ENCODE results near the gene CLEC20A. TPM values are rescaled to one million over a fixed set of nuclear protein-coding genes. Genes with fewer than 3 reads are reported as not detected.

CLEC20A gene
- total RNA-seq, 1 donor: not detected

- TF ChIP-seq, protein P1, sequence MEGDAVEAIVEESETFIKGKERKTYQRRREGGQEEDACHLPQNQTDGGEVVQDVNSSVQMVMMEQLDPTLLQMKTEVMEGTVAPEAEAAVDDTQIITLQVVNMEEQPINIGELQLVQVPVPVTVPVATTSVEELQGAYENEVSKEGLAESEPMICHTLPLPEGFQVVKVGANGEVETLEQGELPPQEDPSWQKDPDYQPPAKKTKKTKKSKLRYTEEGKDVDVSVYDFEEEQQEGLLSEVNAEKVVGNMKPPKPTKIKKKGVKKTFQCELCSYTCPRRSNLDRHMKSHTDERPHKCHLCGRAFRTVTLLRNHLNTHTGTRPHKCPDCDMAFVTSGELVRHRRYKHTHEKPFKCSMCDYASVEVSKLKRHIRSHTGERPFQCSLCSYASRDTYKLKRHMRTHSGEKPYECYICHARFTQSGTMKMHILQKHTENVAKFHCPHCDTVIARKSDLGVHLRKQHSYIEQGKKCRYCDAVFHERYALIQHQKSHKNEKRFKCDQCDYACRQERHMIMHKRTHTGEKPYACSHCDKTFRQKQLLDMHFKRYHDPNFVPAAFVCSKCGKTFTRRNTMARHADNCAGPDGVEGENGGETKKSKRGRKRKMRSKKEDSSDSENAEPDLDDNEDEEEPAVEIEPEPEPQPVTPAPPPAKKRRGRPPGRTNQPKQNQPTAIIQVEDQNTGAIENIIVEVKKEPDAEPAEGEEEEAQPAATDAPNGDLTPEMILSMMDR (IDR thresholded peaks at IDR 0.05; ENCODE audit: insufficient read depth, low read length): no peak
Observed at GRCh38 chr1:178520803-178521202, 24.0 kb upstream of the CLEC20A start.

DNA sequence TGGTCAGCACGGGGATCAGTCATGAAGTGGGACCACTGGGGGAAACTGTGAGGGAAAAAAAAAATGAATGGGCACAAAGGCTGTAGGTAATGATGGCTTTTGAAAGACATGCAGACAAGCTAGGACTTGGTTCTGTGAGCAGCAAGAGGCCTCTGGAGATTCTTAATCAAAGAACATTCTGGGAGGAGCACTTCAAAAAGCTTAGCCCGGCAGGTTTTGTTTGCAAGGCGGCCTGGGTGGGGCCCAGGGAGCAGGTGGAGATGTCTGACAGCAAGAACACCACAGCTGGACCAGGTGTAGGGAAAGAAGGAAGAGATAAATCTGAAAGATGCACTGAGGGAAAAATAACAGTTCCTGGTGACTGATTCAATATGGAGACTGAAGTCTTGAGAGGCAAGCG is 22.1 kb upstream of the CLEC20A start:
- TF ChIP-seq, protein P1 (IDR thresholded peaks at IDR 0.05; ENCODE audit: insufficient read depth, low read length): no peak
- H3K4me3 ChIP-seq (ENCODE audit: low read depth, low read length): no peak overlapping the region
- no peak for DNase-seq (ENCODE audit: low read depth)

More at GRCh38 chr1:178520803-178521202, 24.0 kb upstream of the CLEC20A start:
- no peak for DNase-seq (ENCODE audit: low read depth)
- H3K4me3 ChIP-seq (ENCODE audit: low read depth, low read length): no peak overlapping the region

GRCh38 chr1:178516110-178516509 is 19.3 kb upstream of the CLEC20A start:
- TF ChIP-seq, protein P1 (IDR thresholded peaks at IDR 0.05; ENCODE audit: insufficient read depth, low read length): no peak
- no peak for DNase-seq (ENCODE audit: low read depth)
- H3K4me3 ChIP-seq (ENCODE audit: low read depth, low read length): no peak overlapping the region

GRCh38 chr1:178513278-178513983 is 16.7 kb upstream of the CLEC20A start:
- H3K4me3 ChIP-seq (ENCODE audit: low read depth, low read length): no peak overlapping the region
- TF ChIP-seq, protein P1 (IDR thresholded peaks at IDR 0.05; ENCODE audit: insufficient read depth, low read length): peak; percentile 15
- DNase-seq (ENCODE audit: low read depth): peak; percentile 48

- H3K4me3 ChIP-seq (ENCODE audit: low read depth, low read length): no peak within 1 kb of the TSS
- no peak for DNase-seq (ENCODE audit: low read depth)
- TF ChIP-seq, protein P1 (IDR thresholded peaks at IDR 0.05; ENCODE audit: insufficient read depth, low read length): no peak
Observed at GRCh38 chr1:178512566-178513277, 16.0 kb upstream of the CLEC20A start, which contains the start of gene TEX35. Gene TEX35, plus strand, starts transcription at chr1:178513109. Its CDS starts 80 bp downstream, at chr1:178513189.

GRCh38 chr1:178510155-178510554 is 13.4 kb upstream of the CLEC20A start:
- no peak overlapping the region for H3K4me3 ChIP-seq (ENCODE audit: low read depth, low read length)
- no peak for DNase-seq (ENCODE audit: low read depth)
- TF ChIP-seq, protein P1 (IDR thresholded peaks at IDR 0.05; ENCODE audit: insufficient read depth, low read length): no peak

Data from fibroblast of the aortic adventitia (primary cell).